ENCODE data around the gene DLL1. TPM values are rescaled to one million over a fixed set of nuclear protein-coding genes. Genes with fewer than 3 reads are reported as not detected.

Gene DLL1
- total RNA-seq, 1 experiment from 2014 or later, result 1.4 TPM

DNA sequence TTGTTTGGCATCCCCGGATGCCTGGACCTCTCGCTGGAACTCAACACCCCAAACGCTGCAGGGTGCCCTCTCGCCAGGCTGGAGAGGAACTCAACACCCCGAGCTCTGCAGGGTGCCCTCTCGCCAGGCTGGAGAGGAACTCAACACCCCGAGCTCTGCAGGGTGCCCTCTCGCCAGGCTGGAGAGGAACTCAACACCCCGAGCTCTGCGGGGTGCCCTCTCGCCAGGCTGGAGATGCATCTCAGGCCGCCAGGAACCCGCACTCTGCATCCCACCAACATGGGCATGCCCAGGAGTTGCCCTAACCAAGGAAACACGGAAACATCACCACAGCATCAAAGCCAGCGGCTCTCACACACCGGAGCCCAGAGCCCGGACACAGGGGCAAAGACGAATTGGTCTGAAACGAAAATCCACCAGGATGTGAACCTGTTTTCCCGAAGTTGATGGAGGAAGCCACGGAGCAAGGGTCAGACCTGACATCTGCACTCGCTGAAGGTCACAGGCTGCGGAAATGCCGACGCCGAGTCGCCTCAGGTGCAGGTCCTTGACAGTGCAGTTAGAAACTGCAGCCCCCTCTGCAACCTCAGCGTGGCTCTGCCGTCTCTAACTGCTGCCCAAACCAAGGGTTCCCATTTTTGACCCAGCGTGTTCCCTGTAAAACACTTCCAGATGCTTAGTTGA is 37.5 kb downstream of the DLL1 start:
- no peak for DNase-seq (ENCODE audit: low read depth)

- no peak for DNase-seq (ENCODE audit: low read depth)
These were observed 38.9 kb downstream of the DLL1 start for GRCh38 chr6:170251776-170252571.

- DNase-seq (ENCODE audit: low read depth), result no peak
These were observed 39.7 kb downstream of the DLL1 start for GRCh38 chr6:170250981-170251775.

DNA sequence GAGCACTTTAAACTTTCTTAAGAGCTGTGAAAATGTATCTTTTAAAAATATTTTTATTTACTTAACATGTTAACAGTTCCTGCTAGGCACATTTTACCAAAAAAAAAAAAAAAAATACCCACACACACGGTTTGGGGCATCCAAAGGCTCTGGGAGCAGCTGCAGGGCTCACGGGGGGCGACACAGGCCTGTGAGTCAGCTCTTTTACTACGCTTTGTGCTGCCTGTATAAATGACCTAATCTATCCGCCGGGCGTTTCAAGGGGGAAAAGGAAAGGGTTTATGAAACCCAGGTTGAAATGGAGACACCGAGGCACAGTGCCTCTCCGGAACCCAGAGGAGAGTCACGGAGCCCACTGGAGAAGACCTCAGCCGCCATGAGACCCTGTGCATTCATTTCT is 40.4 kb downstream of the DLL1 start:
- DNase-seq (ENCODE audit: low read depth), result no peak

- no peak for DNase-seq (ENCODE audit: low read depth)
These were observed 41.1 kb downstream of the DLL1 start for GRCh38 chr6:170249817-170250216.

DNA sequence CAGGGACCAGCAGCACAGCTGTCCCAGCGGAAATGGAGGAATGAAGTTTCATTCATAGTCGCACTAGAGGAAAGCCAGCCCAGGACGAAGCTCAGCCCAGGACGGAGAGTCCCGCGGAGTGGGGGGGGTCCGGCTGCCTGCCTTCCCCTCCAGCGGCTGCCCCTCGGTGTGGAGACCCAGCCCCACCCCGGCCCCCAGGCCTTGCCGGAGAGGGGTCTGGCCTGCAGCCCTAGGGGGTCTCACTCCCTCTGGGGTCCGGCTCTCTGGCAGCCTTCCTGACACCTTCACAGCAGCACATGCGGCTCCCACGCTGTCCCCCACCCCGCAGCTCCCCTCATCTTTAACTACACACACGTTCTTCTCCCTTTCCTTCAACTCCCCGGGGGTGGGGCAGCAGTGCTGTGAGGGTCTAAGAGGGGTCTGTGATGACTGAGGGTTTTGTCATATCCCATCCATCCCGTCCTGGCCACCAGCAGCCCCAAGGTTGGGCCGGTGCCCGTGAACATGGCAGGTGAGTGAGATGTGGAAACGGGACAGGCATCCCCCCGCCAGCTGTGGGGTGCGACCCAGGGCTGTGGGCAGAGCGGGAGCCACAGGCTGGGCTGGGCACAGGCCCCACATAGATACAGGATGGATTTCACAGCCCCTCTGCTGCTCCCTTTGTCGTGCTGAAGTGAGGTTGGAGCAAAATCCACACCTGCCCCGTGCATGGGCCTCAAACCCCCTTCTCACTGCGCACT is 41.8 kb downstream of the DLL1 start:
- DNase-seq (ENCODE audit: low read depth), result no peak

DNA sequence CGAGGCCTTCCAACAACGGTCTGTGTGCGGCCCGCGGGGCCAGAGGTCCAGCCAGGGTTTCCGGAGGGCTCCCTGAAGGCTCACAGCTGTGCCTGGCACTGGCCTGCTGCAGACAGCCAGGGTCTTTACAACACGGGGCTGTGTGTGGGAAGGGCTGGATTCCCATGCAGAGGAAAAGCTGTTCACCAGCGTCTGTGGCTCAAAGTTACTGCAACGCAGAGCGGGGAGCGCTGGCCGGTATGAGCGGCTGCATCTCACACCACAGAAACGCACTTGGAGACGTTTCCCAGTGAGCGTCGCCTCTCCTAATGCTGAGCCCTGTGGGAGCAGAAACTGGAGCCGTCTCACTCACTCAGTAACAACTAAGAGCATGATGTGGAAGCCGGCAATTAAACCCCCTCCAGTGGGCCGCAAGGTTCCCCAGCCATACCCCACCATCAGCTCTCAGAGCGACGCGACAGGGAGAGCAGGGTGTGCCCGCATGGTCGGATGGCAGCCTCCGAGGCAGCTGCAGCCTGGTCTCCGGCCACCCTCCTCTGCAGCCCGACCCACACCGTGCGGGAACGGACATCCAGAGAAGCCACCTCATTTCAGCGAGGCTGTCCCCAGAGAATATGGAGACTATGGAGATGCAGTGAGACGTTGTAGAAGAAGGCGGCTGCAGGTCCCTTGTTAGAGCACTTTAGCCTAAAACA is 42.6 kb downstream of the DLL1 start:
- DNase-seq (ENCODE audit: low read depth), result no peak

GRCh38 chr6:170247178-170247701 is 43.6 kb downstream of the DLL1 start:
- DNase-seq (ENCODE audit: low read depth), result no peak

GRCh38 chr6:170245475-170245992 is 45.3 kb downstream of the DLL1 start:
- no peak for DNase-seq (ENCODE audit: low read depth)

- DNase-seq (ENCODE audit: low read depth), result no peak
These were observed 46.0 kb downstream of the DLL1 start for GRCh38 chr6:170244721-170245474.

DNA sequence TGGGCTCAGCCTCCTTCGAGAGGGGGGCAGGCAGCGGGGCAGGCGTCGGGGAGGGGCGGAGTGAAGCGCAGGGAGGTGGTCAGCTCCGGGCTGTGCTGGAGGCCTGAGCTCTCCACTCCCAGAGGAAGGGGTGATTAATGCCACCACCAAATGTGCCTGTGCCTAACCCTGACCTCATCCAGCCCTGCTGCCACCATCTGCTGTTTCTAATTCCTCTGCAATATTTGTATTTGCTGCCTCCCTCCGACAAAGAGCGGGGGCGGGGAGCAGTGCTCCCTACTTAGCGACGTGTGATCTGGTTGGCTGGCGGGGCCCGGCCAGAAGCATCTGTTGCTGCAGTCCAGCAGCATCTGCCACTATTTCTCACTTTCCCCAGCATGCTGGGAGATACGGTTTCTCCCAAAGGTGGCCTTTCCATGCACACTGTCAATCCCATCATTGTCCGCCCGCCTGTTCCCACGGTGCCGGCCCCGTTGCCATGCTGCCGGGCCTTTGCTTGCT is 47.0 kb downstream of the DLL1 start:
- no peak for DNase-seq (ENCODE audit: low read depth)

DNA sequence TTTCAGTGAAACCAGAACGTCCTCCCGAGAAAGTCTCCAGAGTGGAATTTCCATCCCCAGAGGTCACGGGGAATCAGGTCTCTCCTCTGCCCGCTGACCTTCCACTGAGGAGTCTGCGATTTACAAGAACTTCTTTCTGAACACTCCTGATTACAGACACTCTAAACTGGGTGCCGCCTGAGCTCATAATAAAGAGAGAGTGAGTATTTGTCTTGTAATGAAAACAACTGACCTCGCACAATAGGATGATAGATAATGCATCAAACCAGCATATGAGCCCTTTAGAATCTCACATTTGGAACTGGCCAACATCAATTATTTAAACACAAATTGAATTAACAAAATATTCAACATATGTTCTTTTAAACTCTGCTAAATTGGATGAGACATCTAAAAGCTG is 47.5 kb downstream of the DLL1 start:
- no peak for DNase-seq (ENCODE audit: low read depth)

DNA sequence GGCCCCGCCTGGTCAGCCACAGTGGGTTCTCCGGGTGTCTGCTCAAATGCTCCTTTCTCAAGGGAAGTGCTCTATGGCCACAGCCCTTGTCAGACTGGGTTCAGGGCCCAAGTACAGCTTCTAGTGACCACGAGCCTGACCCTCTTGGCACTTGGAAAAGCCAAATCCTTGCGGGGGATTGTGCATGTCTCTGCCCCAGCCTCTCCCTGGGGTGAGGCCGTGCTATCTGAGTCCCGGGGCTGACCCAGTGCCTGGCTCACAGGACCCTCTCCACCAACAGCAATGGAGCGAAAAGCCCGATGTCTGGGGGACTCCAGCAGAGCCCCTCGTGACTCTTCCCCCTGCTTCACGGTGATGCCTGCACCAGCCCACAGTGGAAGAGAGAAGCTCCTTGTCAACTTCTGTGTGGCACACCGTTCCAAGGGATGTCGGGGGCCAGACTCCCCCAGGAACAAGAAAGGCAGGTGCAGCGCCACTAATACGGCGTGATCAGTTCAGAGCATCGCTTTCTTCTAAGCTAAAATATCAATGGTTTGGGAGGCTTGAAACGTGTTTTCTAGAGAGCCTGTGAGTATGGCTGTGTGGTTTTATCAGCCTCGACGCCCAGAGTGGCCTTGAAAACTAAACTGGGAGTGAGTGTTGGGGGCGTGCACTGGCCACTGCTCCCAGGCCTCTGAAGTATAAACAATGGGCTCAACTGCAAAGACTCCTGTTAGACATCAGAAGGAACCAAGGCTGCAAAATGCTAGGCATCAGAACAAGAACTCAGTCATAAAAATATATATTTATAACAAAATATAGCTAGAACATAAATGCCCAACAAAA is 51.9 kb downstream of the DLL1 start:
- no peak for DNase-seq (ENCODE audit: low read depth)

DNA sequence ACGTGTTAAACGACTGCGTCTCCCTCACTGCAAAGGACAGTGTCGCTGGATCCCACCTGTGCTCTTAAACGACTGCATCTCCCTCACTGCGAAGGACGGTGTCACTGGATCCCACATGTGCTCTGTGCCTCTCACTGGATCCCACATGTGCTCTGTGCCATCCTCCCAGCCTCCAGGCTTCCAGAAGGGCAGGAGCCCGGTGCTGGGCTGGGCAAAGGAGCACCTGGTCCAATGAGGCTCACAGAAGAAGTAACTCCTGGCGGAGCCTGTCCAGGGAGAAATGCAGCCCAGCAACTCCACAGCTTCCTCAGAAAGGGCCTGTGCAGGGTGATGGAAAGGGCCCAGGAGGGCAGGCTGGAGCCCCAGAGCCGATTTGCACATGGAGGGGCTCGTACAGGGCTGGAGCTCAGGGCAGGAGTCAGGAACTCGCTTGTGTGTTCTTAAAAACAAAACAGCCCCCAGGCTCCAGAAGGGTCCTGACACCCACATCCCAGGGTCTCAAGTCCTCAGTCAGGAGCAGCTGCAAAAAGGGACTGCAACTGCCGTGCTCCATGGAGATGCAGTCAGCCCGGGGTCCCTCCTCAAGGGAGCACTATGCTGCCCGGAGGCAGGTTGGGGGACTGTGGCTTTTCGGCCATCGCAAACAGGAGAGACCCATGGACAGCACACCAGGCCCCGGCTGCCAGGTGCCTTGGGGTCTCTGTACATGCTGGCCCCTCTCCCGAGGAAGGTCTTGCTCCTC is 52.7 kb downstream of the DLL1 start:
- no peak for DNase-seq (ENCODE audit: low read depth)

- DNase-seq (ENCODE audit: low read depth), result no peak
These were observed 54.6 kb downstream of the DLL1 start for GRCh38 chr6:170236131-170236836.

DNA sequence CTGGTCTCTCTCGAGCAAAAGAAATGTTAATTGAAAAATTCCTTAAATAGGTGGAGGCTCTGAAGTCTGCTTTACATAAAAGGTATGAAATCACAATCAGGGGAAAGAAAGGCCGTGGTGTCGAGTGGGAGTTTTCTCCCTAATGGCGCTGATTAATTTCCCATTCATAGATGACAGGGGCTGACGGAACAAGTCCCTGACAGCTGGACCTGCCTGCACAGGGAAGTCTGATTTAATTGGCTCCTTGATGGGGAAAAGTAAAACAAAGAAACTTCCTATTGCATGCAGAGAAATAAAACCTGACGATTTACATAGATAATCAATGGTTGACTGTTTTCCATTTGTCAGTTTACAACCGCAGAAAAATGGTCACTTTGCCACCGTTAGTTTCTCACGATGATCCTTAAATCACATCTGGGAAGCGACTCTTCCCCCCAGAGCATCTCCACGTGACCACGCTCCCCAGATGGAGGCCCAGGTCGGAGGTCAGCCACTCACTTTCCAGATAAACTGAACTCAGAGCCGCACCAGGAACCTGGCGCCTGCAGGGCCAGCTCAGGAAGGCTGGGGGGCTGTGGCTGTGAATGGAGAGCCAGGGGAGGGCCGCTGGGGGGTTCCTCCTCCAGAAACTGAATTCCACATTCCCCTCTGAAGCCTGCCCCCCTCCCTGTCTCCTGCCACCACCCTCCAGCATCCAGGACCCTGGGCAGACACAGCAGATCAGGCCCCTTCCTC is 55.3 kb downstream of the DLL1 start:
- DNase-seq (ENCODE audit: low read depth), result no peak

All from HT1080 (cell line).